HT1080 (cell line): Measurements from ENCODE around the gene KIRREL1. TPM values are rescaled to one million over a fixed set of nuclear protein-coding genes. Genes with fewer than 3 reads are reported as not detected.

ENCODE experiments used
- DNase-seq: peaks from one replicate; pipeline ENCODE4 v3.0.0-alpha.2; 2015; ENCODE audit warnings: low read depth
- total RNA-seq: library from RNA; depleted of rRNA; stranded (reverse); fragments of >200 nt; shearing (Covaris generic); gene quantifications from 2 replicates; pipeline ENCODE4 v1.2.3, GENCODE V29; 2014

Gene KIRREL1
- total RNA-seq, 1 experiment from 2014 or later, result 68.8 TPM

GRCh38 chr1:157971769-157972168 is 21.7 kb upstream of the KIRREL1 start:
- no peak for DNase-seq

GRCh38 chr1:157975228-157975950 is 18.1 kb upstream of the KIRREL1 start:
- DNase-seq, result no peak

DNA sequence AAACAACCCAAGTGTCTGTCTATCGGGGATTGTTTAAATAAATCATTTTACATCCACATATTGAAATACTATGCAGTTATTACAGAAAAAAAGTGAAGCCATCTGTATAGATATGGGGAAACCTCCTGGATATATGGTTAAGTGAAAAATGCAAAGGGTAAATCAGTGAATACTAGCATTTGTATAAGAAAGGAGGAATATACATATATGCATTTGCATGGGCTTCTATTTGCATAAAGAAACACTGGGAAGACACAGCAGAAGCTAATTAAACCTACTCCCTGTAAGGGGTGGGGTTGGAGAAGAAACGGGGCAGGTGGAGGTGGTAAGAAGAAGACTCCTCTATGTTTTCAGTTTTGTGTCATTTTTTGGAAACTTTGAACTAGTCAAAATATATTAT is 16.6 kb upstream of the KIRREL1 start:
- DNase-seq, result no peak

- DNase-seq, result no peak
Observed at GRCh38 chr1:157978586-157979403, 14.7 kb upstream of the KIRREL1 start.

- DNase-seq, result no peak
Observed at GRCh38 chr1:157982136-157982535, 11.3 kb upstream of the KIRREL1 start.

- no peak for DNase-seq
Observed at GRCh38 chr1:157983787-157984186, 9.7 kb upstream of the KIRREL1 start.

GRCh38 chr1:157984469-157984868 is 9.0 kb upstream of the KIRREL1 start:
- DNase-seq, result no peak

DNA sequence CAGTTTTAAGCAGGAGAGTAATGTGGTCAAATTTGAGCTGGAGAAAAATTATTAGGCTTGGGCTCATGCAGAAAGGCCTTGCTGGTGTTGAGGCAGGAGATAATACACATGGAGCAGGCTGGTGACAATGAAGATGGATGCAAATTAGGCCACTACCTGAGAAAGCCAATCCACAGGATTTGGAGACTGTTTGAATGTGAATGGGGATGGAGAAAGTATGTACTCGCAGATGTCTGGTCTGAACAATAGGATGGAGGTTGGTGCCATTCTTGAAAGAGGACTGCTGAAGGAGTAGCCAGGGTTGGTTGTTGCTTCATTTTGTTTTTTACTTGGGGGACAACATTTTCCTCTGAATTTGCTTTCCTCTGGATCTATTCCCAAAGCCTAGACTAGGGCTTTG is 8.0 kb upstream of the KIRREL1 start:
- DNase-seq, result no peak

DNA sequence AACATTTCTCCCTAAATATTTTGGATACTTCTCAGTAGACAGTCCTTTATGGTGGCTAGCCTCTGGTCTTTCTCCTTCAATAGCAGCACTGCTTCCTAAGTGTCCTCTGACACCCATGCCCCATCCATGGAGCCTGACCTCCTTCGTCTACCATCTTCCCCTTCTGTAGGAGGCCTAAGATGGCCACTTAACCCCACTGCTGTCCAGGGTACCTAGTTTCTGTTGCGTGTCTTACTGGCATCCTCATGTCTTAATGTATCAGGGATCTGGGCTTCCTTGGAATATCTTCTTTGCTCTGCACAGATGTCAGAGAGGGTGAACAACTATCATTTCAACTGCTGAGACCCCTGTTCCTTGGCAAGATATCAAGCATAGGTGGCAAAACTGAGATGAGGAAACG is 5.4 kb upstream of the KIRREL1 start:
- DNase-seq, result no peak

DNA sequence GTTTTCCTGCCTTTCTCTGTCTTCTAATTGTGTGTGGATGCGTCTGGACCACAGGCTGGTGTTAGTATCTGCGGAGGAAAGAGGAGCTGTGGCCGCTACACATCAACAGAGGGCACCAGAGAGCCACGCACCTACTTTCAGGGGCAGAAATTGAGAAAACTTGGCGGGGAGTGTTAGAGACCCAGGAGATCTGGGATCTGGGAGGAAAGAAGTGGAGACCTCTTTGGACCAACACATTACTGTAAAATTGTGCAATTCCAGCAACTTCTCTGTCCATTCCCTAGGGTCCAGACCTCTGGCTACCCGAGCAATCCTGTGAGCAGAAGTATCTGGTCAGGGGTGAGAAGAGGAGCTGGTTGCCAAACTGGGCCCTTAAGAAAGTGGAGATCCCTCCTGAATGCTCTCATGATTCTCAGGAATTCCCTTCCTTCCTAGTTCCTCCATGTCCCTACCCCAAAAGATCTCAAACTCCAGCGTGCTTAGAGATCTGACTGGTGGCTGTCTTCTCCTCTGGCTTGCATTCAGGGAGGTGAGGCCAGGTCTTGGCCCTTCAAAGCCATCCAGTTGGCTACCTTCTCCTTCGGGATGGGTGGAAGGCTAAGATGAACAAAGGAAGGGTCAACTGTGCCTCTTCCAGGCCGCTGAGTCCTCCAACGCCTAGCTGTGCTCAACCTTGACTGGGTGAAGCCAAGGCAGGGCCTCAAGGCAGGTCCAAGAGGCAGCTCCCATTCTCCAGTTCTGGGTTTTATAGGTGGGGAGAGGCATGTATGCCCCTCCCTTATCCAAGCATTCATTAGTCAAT is 1.2 kb upstream of the KIRREL1 start:
- peak; percentile 64 for DNase-seq

DNA sequence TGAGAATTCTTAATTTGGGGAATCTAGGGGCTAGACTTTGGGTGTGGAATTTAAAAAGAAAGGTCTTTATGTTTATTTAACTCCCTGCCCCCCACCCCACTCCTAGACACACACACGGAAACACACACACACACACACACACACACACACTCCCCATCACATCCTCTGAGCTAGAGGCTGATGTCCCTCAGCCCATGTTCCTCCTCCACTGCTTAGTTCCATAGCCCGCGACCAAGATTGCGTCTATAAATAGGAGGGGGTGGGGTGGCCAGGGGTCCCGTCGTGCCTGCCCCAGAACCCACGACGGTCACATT is 655 bp upstream of the KIRREL1 start:
- peak; percentile 45 for DNase-seq

GRCh38 chr1:157993918-157994605 is 617 bp downstream of the KIRREL1 start:
- no peak for DNase-seq

- no peak for DNase-seq
Observed at GRCh38 chr1:157994704-157995582, 1.5 kb downstream of the KIRREL1 start.

DNA sequence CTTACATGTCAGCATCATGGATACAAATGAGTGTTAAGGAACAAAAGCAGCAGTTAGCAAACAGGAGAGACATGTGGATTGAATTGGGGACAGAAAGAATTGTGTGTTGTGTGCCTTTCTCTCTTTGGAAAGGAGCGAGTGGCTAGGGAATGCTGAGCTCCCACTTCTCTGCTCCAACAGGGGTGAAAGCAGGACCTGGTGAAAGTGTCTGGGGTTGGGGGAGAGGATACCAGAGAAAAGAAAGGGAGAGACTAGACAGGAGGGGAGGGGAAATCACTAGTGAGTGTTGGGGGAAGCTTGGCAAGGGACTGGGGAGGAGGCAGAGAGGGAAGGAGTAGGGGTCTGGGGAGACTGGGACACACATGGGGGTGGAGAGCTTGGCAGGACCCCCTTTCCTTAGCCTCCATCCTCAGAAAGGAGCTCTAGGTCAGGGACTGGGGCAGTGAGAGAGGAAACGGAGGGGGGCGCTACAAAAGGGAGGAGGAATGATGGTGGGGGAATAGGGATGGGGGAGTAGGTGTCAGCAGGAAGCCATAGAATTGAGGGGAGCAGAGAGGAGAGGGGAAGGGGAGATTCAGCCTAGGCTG is 2.2 kb downstream of the KIRREL1 start:
- DNase-seq, result no peak

GRCh38 chr1:157996433-157996832 is 3.0 kb downstream of the KIRREL1 start:
- DNase-seq, result no peak

DNA sequence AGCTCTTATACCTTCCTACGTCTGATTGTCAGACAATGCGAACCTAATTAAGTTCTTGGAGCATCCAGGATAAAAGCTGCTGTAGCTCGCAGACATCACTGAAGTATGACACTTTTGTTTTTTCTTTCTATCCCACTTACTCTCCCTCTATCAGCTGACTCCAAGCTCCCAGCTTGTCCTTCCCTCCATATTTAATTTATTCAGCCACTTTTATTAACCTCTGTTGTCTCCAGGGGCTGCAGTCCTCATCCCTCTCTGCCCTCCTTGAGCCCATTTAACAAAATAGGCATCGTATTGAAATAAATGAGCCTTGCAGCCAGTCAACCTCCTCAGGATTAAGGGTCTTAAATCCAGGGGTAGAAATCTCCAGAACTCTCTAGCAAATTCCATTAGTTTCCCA is 7.1 kb downstream of the KIRREL1 start:
- DNase-seq, result no peak

GRCh38 chr1:158002022-158002630 is 8.7 kb downstream of the KIRREL1 start:
- no peak for DNase-seq

DNA sequence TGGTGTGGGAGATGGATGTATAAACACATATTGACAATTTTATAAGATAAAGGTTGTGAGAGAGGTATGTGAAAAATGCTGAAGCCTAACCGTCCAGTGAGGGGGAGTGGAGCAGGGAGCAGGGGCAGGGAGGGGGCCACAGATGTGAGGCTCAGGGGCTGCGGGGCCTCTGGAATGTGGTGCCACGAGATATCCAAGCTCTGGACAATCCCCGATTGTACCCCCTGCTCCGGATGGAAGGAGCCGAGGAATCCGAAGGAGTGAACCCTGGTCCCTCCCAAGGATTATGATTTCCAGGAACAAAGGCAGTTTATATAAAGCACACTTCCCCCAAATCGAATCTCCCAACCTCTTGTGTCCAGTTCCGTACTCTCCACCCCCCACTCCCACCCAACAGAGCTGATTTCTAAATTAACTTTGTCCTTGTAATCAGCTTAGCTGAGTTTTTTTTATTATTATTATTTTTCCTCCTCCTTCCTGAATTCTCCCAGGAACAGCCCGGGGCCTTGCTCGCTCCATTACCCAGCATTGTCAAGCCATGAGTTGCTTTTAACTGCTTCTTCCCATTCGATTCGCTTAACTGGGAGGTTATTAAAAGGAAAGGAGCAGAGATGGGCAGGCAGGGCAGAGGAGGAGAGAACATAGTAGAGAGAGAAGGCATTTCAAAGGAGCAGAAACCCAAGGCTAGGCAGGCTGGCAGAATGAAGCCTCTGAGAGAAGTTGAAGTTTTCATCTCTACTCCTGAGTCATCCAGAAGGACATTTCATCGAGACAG is 9.4 kb downstream of the KIRREL1 start:
- DNase-seq, result no peak

- no peak for DNase-seq
Observed at GRCh38 chr1:158003406-158003800, 10.0 kb downstream of the KIRREL1 start.
